Pancreas (tissue), 10 donors: ENCODE data around the gene NUMB. TPM values are rescaled to one million over a fixed set of nuclear protein-coding genes. Genes with fewer than 3 reads are reported as not detected.

Experiments
- ATAC-seq, 4 donors: fragments of 200-7000 bp; cut with Tn5 transposase; one replicate each; pipeline versions ENCODE4 v1.8.0 to v1.9.1; 2020; ENCODE audit warnings: mild to moderate bottlenecking in 4 of 4, moderate library complexity in 4 of 4
- DNase-seq, 6 donors: peaks; one replicate each; pipeline ENCODE4 v3.0.0-alpha.2; 2020
- FAIRE-seq: peaks from 2 replicates; lab custom pipeline; 2012; peaks lifted over from hg19 to GRCh38; lab: Jason Lieb, UNC
- H3K27ac ChIP-seq, 4 donors: fragments of 200-600 bp; sonication (generic); 1 replicate in 3 of 4; 2 replicates in 1 of 4; pipeline versions ENCODE4 v1.5.0 to v1.8.0; 2020
- H3K27me3 ChIP-seq, 4 donors: fragments of 200-600 bp; one replicate each; pipeline ENCODE4 v1.8.0; 2021
- H3K36me3 ChIP-seq, 3 donors: fragments of 200-600 bp; sonication (generic) in 1 of 3; one replicate each; pipeline versions ENCODE4 v1.5.0 to v1.8.0; 2020 to 2021
- H3K4me1 ChIP-seq, 3 donors: fragments of 200-600 bp; one replicate each; pipeline ENCODE4 v1.8.0; 2021
- H3K4me3 ChIP-seq, 4 donors: fragments of 200-600 bp; sonication (generic) in 2 of 4; one replicate each; pipeline versions ENCODE4 v1.5.0 to v1.8.0; 2020 to 2021
- H3K9me3 ChIP-seq, 4 donors: fragments of 200-600 bp; one replicate each; pipeline ENCODE4 v1.8.0; 2021
- WGBS, 2 donors: extraction: QIAGEN DNeasy Blood & Tissue Kit; methylation state at CpG; one replicate each; pipeline ENCODE4 v1.1.7; 2013; 5-methylcytosine and 5-hydroxymethylcytosine counted together
- intact Hi-C, 3 donors: fragments of 100-400 bp; cut with DNase I; formaldehyde crosslinking; loops; one replicate each; pipeline versions ENCODE4 v1.11.1 to v1.14.2; 2022
- polyA plus RNA-seq, 2 donors: library from polyadenylated mRNA; stranded (reverse); fragments of 200-250 nt; gene quantifications; one replicate each; pipeline ENCODE4 v1.2.3, GENCODE V29; 2013
- total RNA-seq, 6 donors: library from RNA; stranded (reverse); fragmentation: NEBNext Ultra II Directional in 4 of 6; extraction: Animal tissue kit (Norgen Biotek cat#: 25700) in 4 of 6; gene quantifications; one replicate each; pipeline versions ENCODE4 v1.2.1 to v1.2.4, GENCODE V29; 2021 to 2023
- TF ChIP-seq, protein P1 (sequence below), 4 donors: fragments of 200-600 bp; sonication (generic) in 3 of 4; IDR thresholded peaks; one replicate each; pipeline versions ENCODE4 v1.5.0 to v1.8.0; 2021; ENCODE audit warnings: antibody characterized with exemption in 4 of 4
- donor health status: healthy with polysubstance abuse.
- donor health status: DM: no; HTN: no; CAD: no; lungs with moderate emphysema.
- donor health status: DM: no; HTN: no; CAD: no.
- donor health status: control.
- donor health status: control.
- donor health status: Bipolar disorder and iron deficiency.
- donor health status: DM: yes; HTN: yes; CAD: no.
- donor health status: DM: no; HTN: no; CAD: no.
- donor health status: DM: no; HTN: no; CAD: no.
- donor health status: DM: yes; HTN: yes; CAD: no.

NUMB gene
- total and polyA plus RNA-seq, 8 donors, result 23.9 to 53.8 (median 32.5) TPM

DNA sequence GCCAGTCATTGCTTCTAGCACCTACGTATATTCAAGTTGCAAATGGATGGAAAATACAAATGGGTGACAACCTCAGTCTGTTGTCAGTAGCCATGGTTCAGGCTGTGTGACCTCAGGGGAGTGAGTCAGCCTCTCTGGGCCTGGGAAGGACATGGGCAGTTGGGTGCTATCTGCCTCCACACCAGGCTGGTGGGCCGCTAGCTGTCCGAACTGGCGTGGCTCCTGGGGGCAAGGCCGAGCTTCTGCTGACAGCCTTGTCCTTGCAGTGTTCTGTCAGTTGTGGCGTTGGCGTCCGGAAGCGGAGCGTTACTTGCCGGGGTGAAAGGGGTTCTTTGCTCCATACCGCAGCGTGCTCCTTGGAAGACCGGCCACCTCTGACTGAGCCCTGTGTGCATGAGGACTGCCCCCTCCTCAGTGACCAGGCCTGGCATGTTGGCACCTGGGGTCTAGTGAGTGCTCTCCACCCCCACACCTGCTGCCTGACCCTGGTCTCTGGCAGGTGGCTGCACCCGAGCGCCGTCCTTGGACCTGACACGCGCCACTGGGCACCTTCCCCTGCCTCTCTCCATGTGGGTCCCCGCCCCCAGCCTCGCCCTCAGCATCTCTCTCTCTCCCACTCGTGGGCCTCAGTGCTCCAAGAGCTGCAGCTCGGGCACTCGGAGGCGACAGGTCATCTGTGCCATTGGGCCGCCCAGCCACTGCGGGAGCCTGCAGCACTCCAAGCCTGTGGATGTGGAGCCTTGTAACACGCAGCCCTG, 203.9 kb downstream of the NUMB start:
- no peak for ATAC-seq

DNA sequence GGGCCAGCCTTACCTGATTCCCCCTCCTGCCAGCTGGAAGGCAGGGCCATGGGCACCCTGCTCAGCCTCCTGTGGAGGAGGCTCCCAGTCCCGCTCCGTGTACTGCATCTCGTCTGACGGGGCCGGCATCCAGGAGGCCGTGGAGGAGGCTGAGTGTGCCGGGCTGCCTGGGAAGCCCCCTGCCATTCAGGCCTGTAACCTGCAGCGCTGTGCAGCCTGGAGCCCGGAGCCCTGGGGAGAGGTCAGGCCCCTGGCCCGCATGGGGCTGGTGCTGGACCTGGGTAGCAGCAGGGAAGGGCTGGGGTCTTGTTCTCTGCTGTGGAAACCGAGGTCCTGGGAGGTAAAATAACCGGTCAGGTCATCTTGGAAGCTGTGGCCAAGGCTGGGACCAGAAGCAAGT, 204.6 kb downstream of the NUMB start:
- WGBS, 2 donors, result 88 to 91% methylated on average over 12 of the region's 12 CpGs
- Histone ChIP-seq H3K36me3 (no peaks in the 10 kb centered on the region), H3K27me3 (no peaks in the 10 kb centered on the region), H3K4me1 (no peaks in the 10 kb centered on the region), H3K9me3 (no peaks in the 10 kb centered on the region), H3K4me3 (no peak overlapping the region), H3K27ac (no peak overlapping the region)
- FAIRE-seq (no peak), DNase-seq (peak in 1 of 6 donors; percentile 59), ATAC-seq (no peak)
- TF ChIP-seq, protein P1, sequence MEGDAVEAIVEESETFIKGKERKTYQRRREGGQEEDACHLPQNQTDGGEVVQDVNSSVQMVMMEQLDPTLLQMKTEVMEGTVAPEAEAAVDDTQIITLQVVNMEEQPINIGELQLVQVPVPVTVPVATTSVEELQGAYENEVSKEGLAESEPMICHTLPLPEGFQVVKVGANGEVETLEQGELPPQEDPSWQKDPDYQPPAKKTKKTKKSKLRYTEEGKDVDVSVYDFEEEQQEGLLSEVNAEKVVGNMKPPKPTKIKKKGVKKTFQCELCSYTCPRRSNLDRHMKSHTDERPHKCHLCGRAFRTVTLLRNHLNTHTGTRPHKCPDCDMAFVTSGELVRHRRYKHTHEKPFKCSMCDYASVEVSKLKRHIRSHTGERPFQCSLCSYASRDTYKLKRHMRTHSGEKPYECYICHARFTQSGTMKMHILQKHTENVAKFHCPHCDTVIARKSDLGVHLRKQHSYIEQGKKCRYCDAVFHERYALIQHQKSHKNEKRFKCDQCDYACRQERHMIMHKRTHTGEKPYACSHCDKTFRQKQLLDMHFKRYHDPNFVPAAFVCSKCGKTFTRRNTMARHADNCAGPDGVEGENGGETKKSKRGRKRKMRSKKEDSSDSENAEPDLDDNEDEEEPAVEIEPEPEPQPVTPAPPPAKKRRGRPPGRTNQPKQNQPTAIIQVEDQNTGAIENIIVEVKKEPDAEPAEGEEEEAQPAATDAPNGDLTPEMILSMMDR (IDR thresholded peaks at IDR 0.05), result no peak
- intact Hi-C loops, result no loop called here

More for the DNA sequence above, 203.9 kb downstream of the NUMB start:
- Histone ChIP-seq H3K36me3 (no peaks in the 10 kb centered on the region), H3K4me1 (no peaks in the 10 kb centered on the region), H3K27ac (no peak overlapping the region), H3K27me3 (no peaks in the 10 kb centered on the region), H3K4me3 (no peak overlapping the region), H3K9me3 (no peaks in the 10 kb centered on the region)
- 83 to 88% methylated on average over 27 to 28 of the region's 28 CpGs for WGBS, 2 donors
- intact Hi-C loops, result no loop called here
- FAIRE-seq (no peak), DNase-seq (no peak)
- TF ChIP-seq, protein P1 (IDR thresholded peaks at IDR 0.05), result no peak

DNA sequence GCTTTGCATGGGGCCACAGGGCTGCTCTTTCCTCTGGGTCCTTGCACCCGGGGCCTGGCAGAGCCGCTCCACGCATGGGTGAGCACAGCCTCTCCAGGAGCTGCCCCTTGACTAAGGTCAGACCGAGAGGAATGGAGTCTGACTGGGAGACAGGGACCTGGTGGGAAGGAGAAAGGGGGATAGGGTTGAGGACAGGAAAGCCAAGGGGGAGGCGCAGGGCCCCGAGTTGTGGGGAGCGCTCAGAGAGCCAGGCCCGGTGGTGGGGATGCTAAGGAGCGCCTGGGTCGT, 205.1 kb downstream of the NUMB start:
- Histone ChIP-seq H3K9me3 (no peaks in the 10 kb centered on the region), H3K4me1 (no peaks in the 10 kb centered on the region), H3K27me3 (no peaks in the 10 kb centered on the region), H3K27ac (no peak overlapping the region), H3K4me3 (no peak overlapping the region), H3K36me3 (no peaks in the 10 kb centered on the region)
- 85 to 87% methylated on average over 6 to 10 of the region's 10 CpGs for WGBS, 2 donors
- ATAC-seq (no peak), FAIRE-seq (no peak), DNase-seq (no peak)
- intact Hi-C loops, result no loop called here
- TF ChIP-seq, protein P1 (IDR thresholded peaks at IDR 0.05), result no peak

DNA sequence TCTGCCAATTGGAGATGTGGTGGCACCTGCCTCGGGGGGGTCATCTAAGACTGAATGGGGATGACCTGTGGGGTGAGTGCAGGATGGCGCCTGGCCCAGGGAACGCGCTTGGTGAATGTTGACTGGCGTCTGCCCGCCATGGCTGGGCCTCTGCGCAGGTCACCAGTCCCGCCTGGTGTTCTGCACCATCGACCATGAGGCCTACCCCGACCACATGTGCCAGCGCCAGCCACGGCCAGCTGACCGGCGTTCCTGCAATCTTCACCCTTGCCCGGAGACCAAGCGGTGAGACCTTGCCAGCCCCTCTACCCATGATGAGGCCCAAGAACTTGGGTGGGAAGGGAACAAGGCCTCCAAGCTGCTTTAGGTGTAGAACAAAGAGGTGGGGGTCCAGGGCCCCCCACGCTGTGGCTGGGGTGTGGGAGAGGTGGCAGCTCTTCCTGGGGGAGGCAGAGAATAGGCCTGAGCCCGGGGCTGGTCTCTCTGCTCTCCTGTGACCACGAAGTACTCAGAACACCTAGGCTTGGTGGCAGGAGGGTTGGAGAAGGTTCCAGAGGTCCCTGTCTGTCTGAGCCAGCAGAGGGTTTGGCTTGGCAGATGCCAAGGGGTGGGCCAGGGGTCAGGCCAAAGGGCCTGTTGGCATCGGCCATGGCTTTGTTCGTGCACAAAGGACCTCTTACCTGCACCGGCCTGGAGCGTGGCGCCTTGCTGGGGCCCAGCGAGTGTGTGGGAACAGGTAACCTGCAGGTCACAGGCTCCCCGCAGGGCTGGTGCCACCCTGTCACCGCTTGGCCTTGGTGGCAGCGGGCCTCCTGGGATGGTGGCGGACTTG, 205.6 kb downstream of the NUMB start:
- TF ChIP-seq, protein P1 (IDR thresholded peaks at IDR 0.05), result no peak
- DNase-seq (peak in 1 of 6 donors; percentile 57), FAIRE-seq (no peak), ATAC-seq (no peak)
- no peaks in the 10 kb centered on the region for H3K27me3 ChIP-seq
- no peak overlapping the region for H3K4me3 ChIP-seq
- no peaks in the 10 kb centered on the region for H3K4me1 ChIP-seq
- intact Hi-C loops, result no loop called here
- 83 to 84% methylated on average over 29 of the region's 29 CpGs for WGBS, 2 donors
- no peaks in the 10 kb centered on the region for H3K9me3 ChIP-seq
- no peaks in the 10 kb centered on the region for H3K36me3 ChIP-seq
- H3K27ac ChIP-seq, result no peak overlapping the region
